ENCODE measurements around the gene POFUT1.

POFUT1 gene

DNA sequence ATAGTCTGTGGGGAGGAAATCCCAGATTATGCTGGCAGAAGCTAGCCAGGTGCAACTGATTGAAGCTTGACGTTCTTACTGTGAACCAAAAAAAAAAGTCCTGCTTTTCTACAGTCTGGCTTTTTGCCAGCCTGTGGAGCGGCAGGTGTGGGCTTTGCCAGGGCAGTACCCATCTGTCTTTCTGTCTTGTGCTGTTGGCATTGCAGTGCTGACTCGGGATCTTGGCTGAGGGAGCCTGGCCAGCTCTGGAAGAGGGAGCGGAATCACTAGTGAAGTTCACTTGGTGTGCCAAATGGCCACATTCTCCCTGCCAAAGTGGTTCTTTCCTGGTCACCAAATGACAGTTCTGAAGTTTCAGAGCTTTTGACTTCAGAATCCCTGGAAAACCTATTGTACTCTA is 74.8 kb downstream of the POFUT1 start:
- TF ChIP-seq ZFHX2 (tag by site-specific recombination; conservative IDR thresholded peaks at IDR 0.05) (no peak), ZBTB21 (tag by site-specific recombination; IDR thresholded peaks at IDR 0.05) (no peak), ZNF600 (tag by site-specific recombination; IDR thresholded peaks at IDR 0.05) (no peak), ZNF626 (tag by site-specific recombination; IDR thresholded peaks at IDR 0.05) (no peak), MZF1 (tag by site-specific recombination; IDR thresholded peaks at IDR 0.05; ENCODE audit: borderline replicate concordance) (no peak), ZNF677 (tag by site-specific recombination; IDR thresholded peaks at IDR 0.05) (no peak)
- TF ChIP-seq, protein P1, sequence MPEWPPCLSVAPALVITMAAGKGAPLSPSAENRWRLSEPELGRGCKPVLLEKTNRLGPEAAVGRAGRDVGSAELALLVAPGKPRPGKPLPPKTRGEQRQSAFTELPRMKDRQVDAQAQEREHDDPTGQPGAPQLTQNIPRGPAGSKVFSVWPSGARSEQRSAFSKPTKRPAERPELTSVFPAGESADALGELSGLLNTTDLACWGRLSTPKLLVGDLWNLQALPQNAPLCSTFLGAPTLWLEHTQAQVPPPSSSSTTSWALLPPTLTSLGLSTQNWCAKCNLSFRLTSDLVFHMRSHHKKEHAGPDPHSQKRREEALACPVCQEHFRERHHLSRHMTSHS (tag by site-specific recombination; IDR thresholded peaks at IDR 0.05): no peak
- no peak overlapping the region for H3K27ac ChIP-seq (ENCODE audit: extremely low read depth, low read depth, low read length)
- H3K36me3 ChIP-seq (ENCODE audit: control insufficient read depth in 2 of 2, insufficient read depth in 1 of 2, low read length in 2 of 2): peaks cover 0 to 5% of the 10 kb centered on the region in 2 experiments; a peak in 2 of 3 replicates
- H3K9me3 ChIP-seq (ENCODE audit: control insufficient read depth, insufficient read depth, low read depth, low read length): no peaks in the 10 kb centered on the region
- POLR2A ChIA-PET: interaction anchor here (0.6 kb wide), 1 partner anchor 408 kb away, joined by 4 read pairs; no protein-coding TSS in a partner anchor
- no peak overlapping the region for H3K4me3 ChIP-seq (ENCODE audit: low read depth, low read length)
- H3K4me1 ChIP-seq (ENCODE audit: control insufficient read depth, insufficient read depth, low read length): peaks cover 9% of the 10 kb centered on the region; the same call in 1 of the 2 replicates
- CTCF ChIA-PET: no interaction called here

DNA sequence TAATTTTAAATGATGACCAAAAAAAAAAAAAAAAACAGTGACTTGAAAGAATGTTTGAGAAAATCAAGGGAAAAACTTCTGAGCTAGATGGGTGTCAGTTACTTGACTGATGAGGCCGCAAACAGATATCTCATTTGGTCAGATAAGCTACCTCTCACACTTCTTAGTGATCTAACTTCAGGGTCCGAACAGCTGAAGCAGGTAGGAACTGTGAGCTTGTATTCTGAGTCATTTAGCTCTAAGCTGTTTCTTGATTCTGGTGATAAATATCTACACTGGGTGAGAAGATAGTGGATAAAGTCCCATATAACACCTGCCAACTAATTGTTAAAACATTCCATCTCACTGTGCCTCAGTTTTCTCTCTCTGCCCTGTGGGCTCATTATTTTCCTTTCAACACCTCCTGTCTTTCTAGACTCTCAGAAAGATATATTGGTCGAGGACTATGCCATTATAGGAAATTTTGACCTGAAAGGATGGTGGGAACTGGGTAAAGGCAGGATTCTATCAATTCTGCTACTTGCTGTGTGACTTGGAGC is 77.5 kb downstream of the POFUT1 start:
- H3K27ac ChIP-seq (ENCODE audit: extremely low read depth, low read depth, low read length): no peak overlapping the region

More for the DNA sequence above, 77.5 kb downstream of the POFUT1 start:
- TF ChIP-seq ZBTB17 (tag by site-specific recombination; IDR thresholded peaks at IDR 0.05) (no peak), ZNF404 (tag by site-specific recombination; IDR thresholded peaks at IDR 0.05) (no peak), ZFP37 (tag by site-specific recombination; IDR thresholded peaks at IDR 0.05) (no peak), ZNF664 (tag by site-specific recombination; IDR thresholded peaks at IDR 0.05) (no peak), FEZF1 (tag by site-specific recombination; IDR thresholded peaks at IDR 0.05) (no peak), SP3 (tag by site-specific recombination; IDR thresholded peaks at IDR 0.05) (no peak), SETDB1 (IDR thresholded peaks at IDR 0.05; ENCODE audit: insufficient read length, low read length) (no peak), ZNF133 (tag by site-specific recombination; IDR thresholded peaks at IDR 0.05) (no peak), ZFP41 (tag by site-specific recombination; IDR thresholded peaks at IDR 0.05; ENCODE audit: borderline replicate concordance) (no peak), ZNF175 (tag by site-specific recombination; IDR thresholded peaks at IDR 0.05) (no peak)
- TF ChIP-seq, protein P2, sequence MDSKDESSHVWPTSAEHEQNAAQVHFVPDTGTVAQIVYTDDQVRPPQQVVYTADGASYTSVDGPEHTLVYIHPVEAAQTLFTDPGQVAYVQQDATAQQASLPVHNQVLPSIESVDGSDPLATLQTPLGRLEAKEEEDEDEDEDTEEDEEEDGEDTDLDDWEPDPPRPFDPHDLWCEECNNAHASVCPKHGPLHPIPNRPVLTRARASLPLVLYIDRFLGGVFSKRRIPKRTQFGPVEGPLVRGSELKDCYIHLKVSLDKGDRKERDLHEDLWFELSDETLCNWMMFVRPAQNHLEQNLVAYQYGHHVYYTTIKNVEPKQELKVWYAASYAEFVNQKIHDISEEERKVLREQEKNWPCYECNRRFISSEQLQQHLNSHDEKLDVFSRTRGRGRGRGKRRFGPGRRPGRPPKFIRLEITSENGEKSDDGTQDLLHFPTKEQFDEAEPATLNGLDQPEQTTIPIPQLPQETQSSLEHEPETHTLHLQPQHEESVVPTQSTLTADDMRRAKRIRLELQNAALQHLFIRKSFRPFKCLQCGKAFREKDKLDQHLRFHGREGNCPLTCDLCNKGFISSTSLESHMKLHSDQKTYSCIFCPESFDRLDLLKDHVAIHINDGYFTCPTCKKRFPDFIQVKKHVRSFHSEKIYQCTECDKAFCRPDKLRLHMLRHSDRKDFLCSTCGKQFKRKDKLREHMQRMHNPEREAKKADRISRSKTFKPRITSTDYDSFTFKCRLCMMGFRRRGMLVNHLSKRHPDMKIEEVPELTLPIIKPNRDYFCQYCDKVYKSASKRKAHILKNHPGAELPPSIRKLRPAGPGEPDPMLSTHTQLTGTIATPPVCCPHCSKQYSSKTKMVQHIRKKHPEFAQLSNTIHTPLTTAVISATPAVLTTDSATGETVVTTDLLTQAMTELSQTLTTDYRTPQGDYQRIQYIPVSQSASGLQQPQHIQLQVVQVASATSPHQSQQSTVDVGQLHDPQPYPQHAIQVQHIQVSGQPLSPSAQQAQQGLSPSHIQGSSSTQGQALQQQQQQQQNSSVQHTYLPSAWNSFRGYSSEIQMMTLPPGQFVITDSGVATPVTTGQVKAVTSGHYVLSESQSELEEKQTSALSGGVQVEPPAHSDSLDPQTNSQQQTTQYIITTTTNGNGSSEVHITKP (tag by site-specific recombination; IDR thresholded peaks at IDR 0.05): no peak
- TF ChIP-seq, protein P3, sequence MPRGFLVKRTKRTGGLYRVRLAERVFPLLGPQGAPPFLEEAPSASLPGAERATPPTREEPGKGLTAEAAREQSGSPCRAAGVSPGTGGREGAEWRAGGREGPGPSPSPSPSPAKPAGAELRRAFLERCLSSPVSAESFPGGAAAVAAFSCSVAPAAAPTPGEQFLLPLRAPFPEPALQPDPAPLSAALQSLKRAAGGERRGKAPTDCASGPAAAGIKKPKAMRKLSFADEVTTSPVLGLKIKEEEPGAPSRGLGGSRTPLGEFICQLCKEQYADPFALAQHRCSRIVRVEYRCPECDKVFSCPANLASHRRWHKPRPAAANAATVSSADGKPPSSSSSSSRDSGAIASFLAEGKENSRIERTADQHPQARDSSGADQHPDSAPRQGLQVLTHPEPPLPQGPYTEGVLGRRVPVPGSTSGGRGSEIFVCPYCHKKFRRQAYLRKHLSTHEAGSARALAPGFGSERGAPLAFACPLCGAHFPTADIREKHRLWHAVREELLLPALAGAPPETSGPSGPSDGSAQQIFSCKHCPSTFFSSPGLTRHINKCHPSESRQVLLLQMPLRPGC (tag by site-specific recombination; IDR thresholded peaks at IDR 0.05): no peak
- peaks cover 9% of the 10 kb centered on the region; the same call in 1 of the 2 replicates for H3K4me1 ChIP-seq (ENCODE audit: control insufficient read depth, insufficient read depth, low read length)
- POLR2A ChIA-PET: no interaction called here
- CTCF ChIA-PET: interaction anchor here (0.7 kb wide), 1 partner anchor 73 kb away, joined by 3 read pairs; no protein-coding TSS in a partner anchor
- H3K9me3 ChIP-seq (ENCODE audit: control insufficient read depth, insufficient read depth, low read depth, low read length): no peaks in the 10 kb centered on the region
- peaks cover 0 to 5% of the 10 kb centered on the region in 2 experiments; a peak in 2 of 3 replicates for H3K36me3 ChIP-seq (ENCODE audit: control insufficient read depth in 2 of 2, insufficient read depth in 1 of 2, low read length in 2 of 2)
- no peak overlapping the region for H3K4me3 ChIP-seq (ENCODE audit: low read depth, low read length)
